ENCODE data around the gene ABHD14A.

Gene ABHD14A

GRCh38 chr3:51963951-51964451 lies 10.9 kb upstream of the ABHD14A start:
- DNase-seq (ENCODE audit: low read depth): no peak
- H3K4me3 ChIP-seq (ENCODE audit: control insufficient read depth, low read depth, low read length): no peak overlapping the region

GRCh38 chr3:51964521-51964920 lies 10.3 kb upstream of the ABHD14A start:
- H3K4me3 ChIP-seq (ENCODE audit: control insufficient read depth, low read depth, low read length): no peak overlapping the region
- TF ChIP-seq CTCF (IDR thresholded peaks at IDR 0.05; ENCODE audit: control insufficient read depth, insufficient read depth, low read depth, low read length, missing control alignments): no peak
- no peak for DNase-seq (ENCODE audit: low read depth)

More at GRCh38 chr3:51963951-51964451, 10.9 kb upstream of the ABHD14A start:
- no peak for TF ChIP-seq CTCF (IDR thresholded peaks at IDR 0.05; ENCODE audit: control insufficient read depth, insufficient read depth, low read depth, low read length, missing control alignments)

GRCh38 chr3:51966016-51966415 lies 8.8 kb upstream of the ABHD14A start:
- peak overlapping the region; percentile 69; the same call in 1 of the 2 replicates for H3K4me3 ChIP-seq (ENCODE audit: control insufficient read depth, low read depth, low read length)
- TF ChIP-seq CTCF (IDR thresholded peaks at IDR 0.05; ENCODE audit: control insufficient read depth, insufficient read depth, low read depth, low read length, missing control alignments): no peak
- DNase-seq (ENCODE audit: low read depth): no peak

- H3K4me3 ChIP-seq (ENCODE audit: control insufficient read depth, low read depth, low read length): peak overlapping the region; percentile 69
- no peak for DNase-seq (ENCODE audit: low read depth)
- no peak for TF ChIP-seq CTCF (IDR thresholded peaks at IDR 0.05; ENCODE audit: control insufficient read depth, insufficient read depth, low read depth, low read length, missing control alignments)
These were observed 8.4 kb upstream of the ABHD14A start for GRCh38 chr3:51966486-51966885.

- no peak for TF ChIP-seq CTCF (IDR thresholded peaks at IDR 0.05; ENCODE audit: control insufficient read depth, insufficient read depth, low read depth, low read length, missing control alignments)
- peak overlapping the region; percentile 69 for H3K4me3 ChIP-seq (ENCODE audit: control insufficient read depth, low read depth, low read length)
- no peak for DNase-seq (ENCODE audit: low read depth)
These were observed 7.9 kb upstream of the ABHD14A start for GRCh38 chr3:51966922-51967383.

- no peak for TF ChIP-seq CTCF (IDR thresholded peaks at IDR 0.05; ENCODE audit: control insufficient read depth, insufficient read depth, low read depth, low read length, missing control alignments)
- DNase-seq (ENCODE audit: low read depth): no peak
- peak within 1 kb of the TSS; percentile 69 for H3K4me3 ChIP-seq (ENCODE audit: control insufficient read depth, low read depth, low read length)
These were observed 7.3 kb upstream of the ABHD14A start, which contains the start of gene PCBP4 for GRCh38 chr3:51967384-51968169. PCBP4 (minus strand) TSS chr3:51967454; CDS start chr3:51961240, 6,214 bp downstream.

Measured in AG09309 (cell line).